DOHH2 (cell line): Measurements from ENCODE around the gene P3H3.

Source experiments
- EZH2phosphoT487 ChIP-seq: fragments of 200-600 bp; sonication (generic); IDR thresholded peaks from 2 replicates; pipeline ENCODE4 v1.6.1; 2017; ENCODE audit warnings: borderline replicate concordance, mild to moderate bottlenecking, antibody characterized with exemption, low read length, moderate library complexity, mixed read lengths
- TF ChIP-seq, protein P1 (sequence below): fragments of 200-600 bp; sonication (generic); IDR thresholded peaks from one replicate; pipeline ENCODE4 v1.5.1; 2014; ENCODE audit warnings: antibody characterized with exemption, mild to moderate bottlenecking, low read depth, low read length; ENCODE audit not compliant: poor library complexity, severe bottlenecking

DNA sequence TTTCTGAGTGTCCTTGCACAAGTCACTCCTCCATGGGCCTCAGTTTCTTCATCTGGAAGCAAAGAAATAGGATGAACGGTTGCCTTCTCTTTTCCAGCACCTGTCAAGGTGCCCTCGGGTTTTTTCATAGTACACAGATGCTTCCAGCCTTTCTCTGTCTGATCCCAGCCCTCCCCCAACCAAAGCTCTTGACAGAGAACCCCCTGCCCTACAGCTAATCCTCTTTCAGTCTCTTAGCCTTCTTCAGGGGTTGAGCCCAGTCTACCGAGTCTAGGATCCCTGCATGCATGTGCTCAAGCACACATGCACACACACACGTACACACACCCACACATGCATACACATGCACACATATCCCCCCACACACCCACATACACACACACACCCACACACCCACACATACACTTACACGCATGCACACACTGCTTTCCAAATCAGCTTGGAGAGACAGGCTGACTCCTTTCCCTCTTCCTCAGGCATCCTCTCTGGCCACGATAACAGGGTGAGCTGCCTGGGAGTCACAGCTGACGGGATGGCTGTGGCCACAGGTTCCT lies 18.2 kb downstream of the P3H3 start:
- TF ChIP-seq, protein P1, sequence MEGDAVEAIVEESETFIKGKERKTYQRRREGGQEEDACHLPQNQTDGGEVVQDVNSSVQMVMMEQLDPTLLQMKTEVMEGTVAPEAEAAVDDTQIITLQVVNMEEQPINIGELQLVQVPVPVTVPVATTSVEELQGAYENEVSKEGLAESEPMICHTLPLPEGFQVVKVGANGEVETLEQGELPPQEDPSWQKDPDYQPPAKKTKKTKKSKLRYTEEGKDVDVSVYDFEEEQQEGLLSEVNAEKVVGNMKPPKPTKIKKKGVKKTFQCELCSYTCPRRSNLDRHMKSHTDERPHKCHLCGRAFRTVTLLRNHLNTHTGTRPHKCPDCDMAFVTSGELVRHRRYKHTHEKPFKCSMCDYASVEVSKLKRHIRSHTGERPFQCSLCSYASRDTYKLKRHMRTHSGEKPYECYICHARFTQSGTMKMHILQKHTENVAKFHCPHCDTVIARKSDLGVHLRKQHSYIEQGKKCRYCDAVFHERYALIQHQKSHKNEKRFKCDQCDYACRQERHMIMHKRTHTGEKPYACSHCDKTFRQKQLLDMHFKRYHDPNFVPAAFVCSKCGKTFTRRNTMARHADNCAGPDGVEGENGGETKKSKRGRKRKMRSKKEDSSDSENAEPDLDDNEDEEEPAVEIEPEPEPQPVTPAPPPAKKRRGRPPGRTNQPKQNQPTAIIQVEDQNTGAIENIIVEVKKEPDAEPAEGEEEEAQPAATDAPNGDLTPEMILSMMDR = no peak
- TF ChIP-seq EZH2phosphoT487 = no peak
